Measurements from ENCODE around the gene ORM1. TPM values are rescaled to one million over a fixed set of nuclear protein-coding genes. Genes with fewer than 3 reads are reported as not detected.

Gene ORM1
- total RNA-seq, 1 donor from 2014 or later, result not detected

DNA sequence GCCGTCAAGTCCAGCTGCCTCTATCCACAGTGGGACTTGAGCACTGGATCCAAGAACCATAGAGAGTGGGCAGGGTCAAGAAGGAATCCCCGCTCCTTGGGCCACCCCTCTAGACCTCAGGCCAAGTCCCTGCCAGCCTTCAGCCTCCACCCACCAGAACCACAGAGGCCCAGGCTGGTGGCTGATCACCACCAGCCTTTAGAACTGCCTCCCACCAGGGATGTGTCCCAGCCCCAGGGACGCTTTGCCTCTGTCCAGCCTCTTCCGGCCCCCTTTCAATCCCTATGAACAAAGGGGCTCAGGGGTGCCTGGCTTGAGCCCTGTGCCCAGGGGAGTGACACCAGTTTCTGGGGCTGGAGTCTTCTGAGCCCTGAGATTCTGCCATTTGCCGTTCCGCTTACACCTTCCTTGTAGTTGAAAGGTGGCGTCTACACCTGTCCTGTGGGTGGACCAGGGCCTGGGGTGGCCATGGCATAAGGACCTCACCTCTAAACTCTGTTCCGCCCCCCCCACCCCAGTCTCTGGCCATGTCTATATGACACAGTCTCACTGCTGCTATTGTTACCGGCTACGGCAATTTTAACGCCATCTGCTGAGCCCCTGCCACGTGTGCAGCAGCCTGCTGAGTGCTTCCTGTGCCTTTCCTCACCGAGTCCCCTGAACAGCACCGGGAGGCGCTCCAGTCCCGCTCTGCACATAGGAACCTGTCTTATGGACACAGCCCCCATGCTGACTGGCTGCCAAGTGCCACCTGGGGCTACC is 35.7 kb upstream of the ORM1 start:
- DNase-seq (ENCODE audit: low read depth), result no peak

- DNase-seq (ENCODE audit: low read depth), result no peak
These were observed 35.1 kb upstream of the ORM1 start for GRCh38 chr9:114287763-114288192.

GRCh38 chr9:114288193-114289091 is 34.5 kb upstream of the ORM1 start:
- DNase-seq (ENCODE audit: low read depth), result no peak

GRCh38 chr9:114289106-114289505 is 33.8 kb upstream of the ORM1 start:
- no peak for DNase-seq (ENCODE audit: low read depth)

DNA sequence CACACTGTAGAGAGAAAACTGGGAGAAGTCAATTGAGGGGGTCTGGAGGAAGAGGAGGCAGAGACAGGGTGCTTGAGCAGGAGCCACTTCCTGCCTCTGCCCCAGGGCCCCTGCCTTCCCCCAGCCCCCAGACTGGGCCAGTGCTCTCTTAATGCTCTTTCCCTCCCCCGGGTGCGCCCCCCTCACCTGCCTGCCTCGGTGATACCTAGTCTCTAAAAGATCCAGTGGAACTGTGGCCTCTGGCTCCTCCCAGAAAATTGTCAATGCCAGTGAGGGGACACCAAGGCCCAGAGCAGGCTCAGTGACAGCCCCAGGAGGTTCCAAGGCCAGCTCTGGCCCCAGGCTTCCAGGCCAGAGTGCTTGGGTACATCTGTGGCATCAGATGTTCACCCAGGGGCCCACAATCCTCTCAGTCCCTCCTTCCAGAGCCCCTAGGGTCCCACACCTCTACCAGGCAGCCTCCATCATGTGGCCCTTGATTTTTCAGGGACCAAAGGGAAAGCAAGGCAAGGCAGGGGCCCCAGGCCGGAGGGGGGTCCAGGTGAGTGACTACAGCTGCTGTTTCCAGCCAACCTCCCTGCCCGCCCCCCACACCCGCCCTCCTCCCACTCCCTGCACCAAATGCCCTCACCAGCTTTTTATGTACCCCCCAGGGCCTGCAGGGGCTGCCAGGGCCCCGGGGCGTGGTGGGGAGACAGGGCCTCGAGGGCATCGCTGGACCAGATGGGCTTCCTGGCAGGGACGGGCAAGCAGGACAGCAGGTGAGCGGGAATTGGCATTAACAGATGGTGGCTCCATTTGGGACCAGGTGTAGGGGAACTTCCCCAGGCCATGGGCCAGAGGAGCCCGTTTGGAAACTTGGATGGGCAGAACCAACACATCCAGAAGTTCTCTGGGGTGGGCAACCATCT is 33.1 kb upstream of the ORM1 start:
- no peak for DNase-seq (ENCODE audit: low read depth)

- no peak for DNase-seq (ENCODE audit: low read depth)
These were observed 32.3 kb upstream of the ORM1 start for GRCh38 chr9:114290561-114290986.

GRCh38 chr9:114291064-114291474 is 31.8 kb upstream of the ORM1 start:
- peak; percentile 80 for DNase-seq (ENCODE audit: low read depth)

GRCh38 chr9:114291886-114292590 is 30.9 kb upstream of the ORM1 start:
- no peak for DNase-seq (ENCODE audit: low read depth)

- DNase-seq (ENCODE audit: low read depth), result no peak
These were observed 28.2 kb upstream of the ORM1 start for GRCh38 chr9:114294664-114295063.

DNA sequence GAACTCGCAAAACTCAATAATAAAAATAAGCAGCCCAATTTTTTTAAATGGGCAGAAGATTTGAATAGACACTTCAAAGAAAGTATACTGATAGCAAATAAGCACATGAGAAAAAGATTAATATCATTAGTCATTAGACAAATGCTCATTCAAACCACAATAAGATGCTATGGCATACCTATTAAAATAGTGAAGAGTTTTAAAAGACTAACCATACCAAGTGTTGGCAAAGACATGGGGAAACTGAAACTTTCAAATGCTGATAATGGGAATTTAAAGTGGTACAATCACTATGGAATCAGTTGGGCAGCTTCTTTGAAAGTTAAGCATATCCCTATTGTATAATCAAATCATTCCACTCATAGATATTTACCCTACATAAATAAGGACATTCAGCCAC is 26.6 kb upstream of the ORM1 start:
- DNase-seq (ENCODE audit: low read depth), result no peak

GRCh38 chr9:114299286-114300152 is 23.4 kb upstream of the ORM1 start:
- no peak for DNase-seq (ENCODE audit: low read depth)

GRCh38 chr9:114300153-114300845 is 22.6 kb upstream of the ORM1 start:
- no peak for DNase-seq (ENCODE audit: low read depth)

- DNase-seq (ENCODE audit: low read depth), result no peak
These were observed 21.8 kb upstream of the ORM1 start for GRCh38 chr9:114300846-114301797.

GRCh38 chr9:114301798-114302565 is 20.9 kb upstream of the ORM1 start:
- DNase-seq (ENCODE audit: low read depth), result no peak

- no peak for DNase-seq (ENCODE audit: low read depth)
These were observed 20.2 kb upstream of the ORM1 start for GRCh38 chr9:114302727-114303126.

- no peak for DNase-seq (ENCODE audit: low read depth)
These were observed 19.3 kb upstream of the ORM1 start for GRCh38 chr9:114303571-114303970.

DNA sequence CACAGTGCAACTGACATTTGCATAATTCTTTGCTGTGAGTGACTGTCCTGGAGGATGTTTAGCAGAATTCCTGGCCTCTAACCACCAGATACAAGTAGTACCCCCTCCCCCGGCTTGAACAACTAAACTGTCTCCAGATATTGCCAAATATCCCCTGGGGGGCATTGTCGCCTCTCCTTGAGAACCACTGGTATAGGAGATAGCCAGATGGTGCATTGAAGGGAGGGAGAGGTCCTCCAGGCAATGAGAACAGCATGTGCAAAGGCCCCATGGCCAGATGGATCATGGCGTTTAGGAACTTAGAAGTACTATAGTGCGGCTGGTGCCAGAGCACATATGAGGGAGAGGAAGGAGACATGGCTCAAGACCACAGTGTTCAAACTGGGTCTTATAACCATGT is 18.9 kb upstream of the ORM1 start:
- no peak for DNase-seq (ENCODE audit: low read depth)
